HepG2 (cell line): ENCODE measurements around the gene LOC128125822.

Source experiments
- AHR ChIP-seq: IDR thresholded peaks from 2 replicates; pipeline ENCODE4 v1.6.1; 2018; ENCODE audit warnings: missing genetic modification reagents, missing compliant biosample characterization
- AKNA ChIP-seq: sonication (generic); formaldehyde crosslinking; IDR thresholded peaks from 2 replicates; pipeline ENCODE4 v1.4.0; 2020; ENCODE audit warnings: missing genetic modification reagents, borderline replicate concordance
- ELF4 ChIP-seq: sonication (generic); formaldehyde crosslinking; IDR thresholded peaks from 2 replicates; pipeline ENCODE4 v1.5.0; 2020; ENCODE audit warnings: missing genetic modification reagents, mild to moderate bottlenecking, moderate library complexity, borderline replicate concordance
- FOXK2 ChIP-seq: fragments of 450-650 bp; IDR thresholded peaks from 2 replicates; pipeline ENCODE4 v1.6.1; 2016
- IRF2 ChIP-seq: IDR thresholded peaks from 2 replicates; pipeline ENCODE4 v1.6.1; 2018; ENCODE audit warnings: missing genetic modification reagents, missing compliant biosample characterization
- MAFF ChIP-seq: IDR thresholded peaks from 2 replicates; pipeline ENCODE4 v1.6.1; 2011; ENCODE audit warnings: low read depth, low read length, improper control_type of control experiment
- MLX ChIP-seq: IDR thresholded peaks from 2 replicates; pipeline ENCODE4 v1.6.1; 2016
- NR2F6 ChIP-seq, 2 experiments: IDR thresholded peaks; 2 replicates each; pipeline ENCODE4 v1.6.1; 2016; ENCODE audit warnings: antibody characterized with exemption in 1 of 2, mild to moderate bottlenecking in 1 of 2
- PAX8 ChIP-seq: sonication (generic); formaldehyde crosslinking; IDR thresholded peaks from 2 replicates; pipeline ENCODE4 v1.8.0; 2022; ENCODE audit warnings: mild to moderate bottlenecking, missing genetic modification reagents, borderline replicate concordance
- PRPF4 ChIP-seq: fragments of 200-400 bp; formaldehyde crosslinking; IDR thresholded peaks from 2 replicates; pipeline ENCODE4 v1.6.1; 2016; ENCODE audit warnings: low read length, low read depth; ENCODE audit not compliant: poor library complexity, severe bottlenecking
- RELA ChIP-seq: sonication (generic); formaldehyde crosslinking; IDR thresholded peaks from 2 replicates; pipeline ENCODE4 v1.4.0; 2020; ENCODE audit warnings: missing genetic modification reagents
- SMAD3 ChIP-seq: sonication (generic); formaldehyde crosslinking; IDR thresholded peaks from 2 replicates; pipeline ENCODE4 v1.4.0; 2020; ENCODE audit warnings: missing genetic modification reagents
- TEF ChIP-seq: sonication (generic); formaldehyde crosslinking; IDR thresholded peaks from 2 replicates; pipeline ENCODE4 v1.5.0; 2020; ENCODE audit warnings: missing genetic modification reagents
- ZBTB3 ChIP-seq: sonication (generic); formaldehyde crosslinking; IDR thresholded peaks from 2 replicates; pipeline ENCODE4 v1.4.0; 2020; ENCODE audit warnings: low read depth, mild to moderate bottlenecking, moderate library complexity, missing genetic modification reagents, borderline replicate concordance
- ZBTB7B ChIP-seq: sonication (generic); formaldehyde crosslinking; IDR thresholded peaks from 2 replicates; pipeline ENCODE4 v1.4.0; 2020; ENCODE audit warnings: missing genetic modification reagents
- ZFP90 ChIP-seq: sonication (generic); formaldehyde crosslinking; IDR thresholded peaks from 2 replicates; pipeline ENCODE4 v1.8.0; 2022; ENCODE audit warnings: missing genetic modification reagents, mild to moderate bottlenecking, inconsistent platforms, borderline replicate concordance
- ZNF543 ChIP-seq: sonication (generic); formaldehyde crosslinking; IDR thresholded peaks from 2 replicates; pipeline ENCODE4 v1.4.0; 2020; ENCODE audit warnings: mild to moderate bottlenecking, missing genetic modification reagents
- ZNF552 ChIP-seq: sonication (generic); formaldehyde crosslinking; IDR thresholded peaks from 2 replicates; pipeline ENCODE4 v1.9.0; 2022; ENCODE audit warnings: missing genetic modification reagents, mild to moderate bottlenecking, borderline replicate concordance
- ZNF558 ChIP-seq: sonication (generic); formaldehyde crosslinking; IDR thresholded peaks from 2 replicates; pipeline ENCODE4 v1.9.0; 2022; ENCODE audit warnings: mild to moderate bottlenecking, missing genetic modification reagents, borderline replicate concordance
- ZNF777 ChIP-seq: sonication (generic); formaldehyde crosslinking; IDR thresholded peaks from 2 replicates; pipeline ENCODE4 v1.4.0; 2020; ENCODE audit warnings: missing genetic modification reagents
- ZNF879 ChIP-seq: sonication (generic); formaldehyde crosslinking; IDR thresholded peaks from 2 replicates; pipeline ENCODE4 v1.8.1; 2023; ENCODE audit warnings: missing genetic modification reagents
- ZNF883 ChIP-seq: sonication (generic); formaldehyde crosslinking; IDR thresholded peaks from 2 replicates; pipeline ENCODE4 v1.5.1; 2020; ENCODE audit warnings: mild to moderate bottlenecking, missing genetic modification reagents; ENCODE audit errors: not compliant biosample characterization
- TF ChIP-seq, protein P1 (sequence below): sonication (generic); formaldehyde crosslinking; conservative IDR thresholded peaks from 2 replicates; pipeline ENCODE4 v1.8.1; 2023; ENCODE audit warnings: missing genetic modification reagents

Gene LOC128125822

DNA sequence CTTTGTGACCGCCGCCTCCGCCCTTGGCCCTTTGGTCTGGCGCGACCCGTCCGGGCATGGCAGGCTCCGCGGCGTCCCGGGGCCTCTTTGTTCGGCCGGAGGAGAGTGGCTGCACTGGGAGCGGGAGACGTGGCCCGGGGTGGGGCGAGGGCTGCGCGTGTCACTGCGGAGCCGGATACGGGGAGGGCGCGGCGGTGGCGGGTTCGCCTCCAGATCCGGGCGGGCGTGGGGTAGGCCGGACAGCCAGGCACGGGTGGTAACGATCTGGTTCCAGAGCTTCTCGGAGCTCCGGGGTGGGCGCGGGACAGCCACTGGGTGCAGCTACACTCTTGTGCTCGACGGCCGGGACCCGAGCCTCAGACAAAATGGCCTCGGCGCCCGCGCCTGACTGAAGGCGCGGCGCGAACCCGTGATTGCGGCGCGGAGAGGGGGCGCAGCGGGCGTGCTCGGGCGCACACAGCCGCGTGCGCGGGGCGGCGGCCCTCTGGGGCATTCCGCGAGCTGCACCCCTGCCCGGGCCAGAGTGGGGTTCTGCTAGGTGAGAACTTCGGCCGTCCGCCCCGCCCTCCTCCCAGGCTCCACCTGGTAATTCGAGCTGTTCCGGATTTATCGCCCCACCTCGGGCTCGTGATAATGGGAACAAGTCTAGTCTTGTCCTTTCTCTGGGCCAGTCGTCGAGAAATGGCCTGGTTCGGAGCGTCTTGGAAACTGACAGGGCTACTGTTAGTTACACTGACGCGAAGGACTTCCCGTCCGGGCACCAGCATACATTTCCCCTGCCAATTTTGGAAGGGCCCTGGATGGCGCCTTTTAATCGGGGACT is 1.0 kb downstream of the LOC128125822 start (continued):
- TF ChIP-seq ZNF879 (CRISPR knock-in tag), result no peak
- TF ChIP-seq ZNF558 (CRISPR knock-in tag), result peak; percentile 96
- peak; percentile 22; the same call in 1 of the 2 replicates for TF ChIP-seq ZFP90
- no peak for TF ChIP-seq NR2F6 (IDR thresholded peaks at IDR 0.05)
- TF ChIP-seq NR2F6 (CRISPR knock-in tag; IDR thresholded peaks at IDR 0.05), result no peak
- peak; percentile 35; the same call in 1 of the 2 replicates for TF ChIP-seq ELF4 (CRISPR knock-in tag)
- no peak for TF ChIP-seq AKNA (CRISPR knock-in tag)
- TF ChIP-seq PAX8, result no peak
- no peak for TF ChIP-seq PRPF4
- no peak for TF ChIP-seq ZBTB3 (CRISPR knock-in tag)
- no peak; the same call in 1 of the 2 replicates for TF ChIP-seq RELA (CRISPR knock-in tag)
- TF ChIP-seq TEF (CRISPR knock-in tag), result peak; percentile 41; the same call in 1 of the 2 replicates
- TF ChIP-seq ZNF543 (CRISPR knock-in tag), result no peak
- TF ChIP-seq, protein P1, sequence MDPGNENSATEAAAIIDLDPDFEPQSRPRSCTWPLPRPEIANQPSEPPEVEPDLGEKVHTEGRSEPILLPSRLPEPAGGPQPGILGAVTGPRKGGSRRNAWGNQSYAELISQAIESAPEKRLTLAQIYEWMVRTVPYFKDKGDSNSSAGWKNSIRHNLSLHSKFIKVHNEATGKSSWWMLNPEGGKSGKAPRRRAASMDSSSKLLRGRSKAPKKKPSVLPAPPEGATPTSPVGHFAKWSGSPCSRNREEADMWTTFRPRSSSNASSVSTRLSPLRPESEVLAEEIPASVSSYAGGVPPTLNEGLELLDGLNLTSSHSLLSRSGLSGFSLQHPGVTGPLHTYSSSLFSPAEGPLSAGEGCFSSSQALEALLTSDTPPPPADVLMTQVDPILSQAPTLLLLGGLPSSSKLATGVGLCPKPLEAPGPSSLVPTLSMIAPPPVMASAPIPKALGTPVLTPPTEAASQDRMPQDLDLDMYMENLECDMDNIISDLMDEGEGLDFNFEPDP, result peak; percentile 99
- TF ChIP-seq MAFF, result no peak
- no peak for TF ChIP-seq ZBTB7B (CRISPR knock-in tag)
- peak; percentile 70; the same call in 1 of the 2 replicates for TF ChIP-seq MLX (CRISPR knock-in tag)
- peak; percentile 60; the same call in 1 of the 2 replicates for TF ChIP-seq IRF2 (CRISPR knock-in tag)
- no peak for TF ChIP-seq FOXK2
- no peak; the same call in 1 of the 2 replicates for TF ChIP-seq AHR (CRISPR knock-in tag)
- TF ChIP-seq ZNF552 (CRISPR knock-in tag), result 0 out of 2 replicates have a peak, but pooled peaks have one; percentile 40
- peak; percentile 84 for TF ChIP-seq SMAD3 (CRISPR knock-in tag)
- TF ChIP-seq ZNF883, result peak; percentile 60
- peak; percentile 79 for TF ChIP-seq ZNF777 (CRISPR knock-in tag)
